HCT116 (cell line): ENCODE results near the gene ACTL7A. TPM values are rescaled to one million over a fixed set of nuclear protein-coding genes. Genes with fewer than 3 reads are reported as not detected.
"Not testable (repeated sequence)": the region's sequence is repeated elsewhere in the genome, so short reads cannot be mapped to it uniquely, and the experiment has no call there.

Experiments
- ATAC-seq: fragments of 200-7000 bp; cut with Tn5 transposase; 2 replicates; pipeline ENCODE4 v1.9.1; 2020; ENCODE audit warnings: mild to moderate bottlenecking, moderate library complexity
- BruUV-seq: library from RNA; stranded (reverse); fragments of 400-500 nt; replicated peaks from 2 replicates; lab custom pipeline; 2021; lab: Mats Ljungman, UMichigan
- CTCF ChIA-PET: fragments of 300-600 bp; sonication (Branson Sonifier 250); formaldehyde crosslinking; loops from one replicate; lab custom pipeline; 2021; ENCODE audit warnings: antibody characterized with exemption; lab: Charles Lee
- POLR2A ChIA-PET: fragments of 300-600, 350-600 bp; sonication (Branson Sonifier 250); formaldehyde crosslinking; loops from one replicate; lab custom pipeline; 2021; ENCODE audit warnings: antibody characterized with exemption; lab: Charles Lee
- RAD21 ChIA-PET, 2 experiments: fragments of 300-600 bp; sonication (Branson Sonifier 250); formaldehyde crosslinking; loops; one replicate each; lab custom pipeline; 2023; ENCODE audit warnings: low total read pairs in 2 of 2; ENCODE audit not compliant: uncharacterized antibody in 2 of 2, unreplicated experiment in 2 of 2, low non-redundant PET in 1 of 2; lab: Charles Lee
- DNase-seq: peaks from one replicate; pipeline ENCODE4 v3.0.0-alpha.2; 2010; ENCODE audit warnings: low read depth, low spot score
- H2AFZ ChIP-seq: fragments of 200-600 bp; shearing (Covaris generic), sonication (generic); 2 replicates; pipeline ENCODE4 v1.6.1; 2017; ENCODE audit warnings: low read depth, mixed run types, mixed read lengths, antibody characterized with exemption, low read length; ENCODE audit not compliant: poor library complexity, severe bottlenecking
- H3K27ac ChIP-seq: 2 replicates; pipeline ENCODE4 v1.5.1; 2012; ENCODE audit warnings: low read depth, low read length
- H3K27me3 ChIP-seq: fragments of 200-600 bp; sonication (generic); 2 replicates; pipeline ENCODE4 v1.6.1; 2016; ENCODE audit warnings: mixed run types, low read length, mixed read lengths; ENCODE audit not compliant: insufficient read depth
- H3K36me3 ChIP-seq, 2 experiments: fragments of 200-500 bp in 1 of 2; fragments of 200-600 bp in 1 of 2; sonication (Bioruptor generic) in 1 of 2; sonication (generic) in 1 of 2; 2 replicates each; pipeline versions ENCODE4 v1.5.1 to v1.6.1; 2014 to 2016; ENCODE audit warnings: low read length in 2 of 2, inconsistent platforms in 1 of 2, mixed read lengths in 1 of 2, mixed run types in 1 of 2; ENCODE audit not compliant: insufficient read depth in 2 of 2, control insufficient read depth in 1 of 2
- H3K4me1 ChIP-seq, 2 experiments: fragments of 200-600 bp in 1 of 2; sonication (generic) in 1 of 2; 2 replicates each; pipeline versions ENCODE4 v1.5.1 to v1.6.1; 2012 to 2017; ENCODE audit warnings: low read length in 2 of 2, inconsistent platforms in 1 of 2, mild to moderate bottlenecking in 1 of 2, mixed read lengths in 1 of 2, mixed run types in 1 of 2, moderate library complexity in 1 of 2; ENCODE audit not compliant: insufficient read depth in 2 of 2, control insufficient read depth in 1 of 2
- H3K4me2 ChIP-seq: fragments of 200-600 bp; sonication (generic); 2 replicates; pipeline ENCODE4 v1.6.1; 2017; ENCODE audit warnings: mixed run types, low read length, mixed read lengths
- H3K4me3 ChIP-seq, 2 experiments: fragments of 200-600 bp in 1 of 2; sonication (generic) in 1 of 2; replicated peaks in 1 of 2; 2 replicates each; pipeline ENCODE4 v1.5.1; 2011 to 2016; ENCODE audit warnings: low read length in 2 of 2, control low read depth in 1 of 2, low read depth in 1 of 2, mild to moderate bottlenecking in 1 of 2, mixed read lengths in 1 of 2, mixed run types in 1 of 2
- H3K79me2 ChIP-seq: fragments of 200-600 bp; sonication (generic); 2 replicates; pipeline ENCODE4 v1.6.1; 2017; ENCODE audit warnings: mild to moderate bottlenecking, mixed run types, low read length, moderate library complexity, mixed read lengths; ENCODE audit not compliant: insufficient read depth
- H3K9ac ChIP-seq: fragments of 200-600 bp; sonication (generic); 2 replicates; pipeline ENCODE4 v1.6.1; 2016; ENCODE audit warnings: low read length, mixed read lengths
- H3K9me2 ChIP-seq: fragments of 200-600 bp; sonication (generic), shearing (Covaris generic); 2 replicates; pipeline ENCODE4 v1.6.1; 2017; ENCODE audit warnings: mixed run types, mild to moderate bottlenecking, moderate library complexity; ENCODE audit not compliant: insufficient read depth
- H3K9me3 ChIP-seq, 2 experiments: fragments of 200-500 bp in 1 of 2; fragments of 200-600 bp in 1 of 2; sonication (Bioruptor generic) in 1 of 2; sonication (generic) in 1 of 2; 2 replicates each; pipeline ENCODE4 v1.6.1; 2014 to 2017; ENCODE audit warnings: low read length in 2 of 2, mixed read lengths in 2 of 2, inconsistent platforms in 1 of 2, low read depth in 1 of 2, mild to moderate bottlenecking in 1 of 2, mixed run types in 1 of 2, moderate library complexity in 1 of 2; ENCODE audit not compliant: control insufficient read depth in 1 of 2, insufficient read depth in 1 of 2
- H4K20me1 ChIP-seq: fragments of 200-600 bp; sonication (generic), shearing (Covaris generic); 2 replicates; pipeline ENCODE4 v1.6.1; 2017; ENCODE audit warnings: mixed run types, mild to moderate bottlenecking, moderate library complexity; ENCODE audit not compliant: insufficient read depth
- CEBPB ChIP-seq: IDR thresholded peaks from 2 replicates; pipeline ENCODE4 v1.6.1; 2012; ENCODE audit warnings: low read depth
- FOSL1 ChIP-seq: IDR thresholded peaks from 2 replicates; pipeline ENCODE4 v1.6.1; 2012; ENCODE audit warnings: low read depth
- JUND ChIP-seq: IDR thresholded peaks from 2 replicates; pipeline ENCODE4 v1.6.1; 2012
- SRF ChIP-seq: IDR thresholded peaks from 2 replicates; pipeline ENCODE4 v1.6.1; 2012; ENCODE audit warnings: low read depth
- TCF7L2 ChIP-seq: IDR thresholded peaks from 2 replicates; pipeline ENCODE4 v1.7.0; 2011; ENCODE audit warnings: borderline replicate concordance, inconsistent platforms; ENCODE audit not compliant: insufficient read depth, insufficient read length; ENCODE audit errors: extremely low read depth
- YY1 ChIP-seq: IDR thresholded peaks from 2 replicates; pipeline ENCODE4 v1.6.1; 2011; ENCODE audit warnings: low read length, low read depth, moderate library complexity, mild to moderate bottlenecking; ENCODE audit not compliant: insufficient replicate concordance; ENCODE audit errors: extremely low read depth
- intact Hi-C: fragments of 100-400 bp; cut with micrococcal nuclease; formaldehyde crosslinking; loops from 2 replicates; pipeline ENCODE4 v1.10.0; 2022
- total RNA-seq: library from RNA; stranded (reverse); gene quantifications from one replicate; pipeline ENCODE4 v1.2.1, GENCODE V29; 2021; ENCODE audit not compliant: unreplicated experiment
- TF ChIP-seq, protein P1 (sequence below): IDR thresholded peaks from 2 replicates; pipeline ENCODE4 v1.6.1; 2012; ENCODE audit warnings: low read depth

ACTL7A gene
- total RNA-seq, 1 experiment from 2014 or later = not detected

DNA sequence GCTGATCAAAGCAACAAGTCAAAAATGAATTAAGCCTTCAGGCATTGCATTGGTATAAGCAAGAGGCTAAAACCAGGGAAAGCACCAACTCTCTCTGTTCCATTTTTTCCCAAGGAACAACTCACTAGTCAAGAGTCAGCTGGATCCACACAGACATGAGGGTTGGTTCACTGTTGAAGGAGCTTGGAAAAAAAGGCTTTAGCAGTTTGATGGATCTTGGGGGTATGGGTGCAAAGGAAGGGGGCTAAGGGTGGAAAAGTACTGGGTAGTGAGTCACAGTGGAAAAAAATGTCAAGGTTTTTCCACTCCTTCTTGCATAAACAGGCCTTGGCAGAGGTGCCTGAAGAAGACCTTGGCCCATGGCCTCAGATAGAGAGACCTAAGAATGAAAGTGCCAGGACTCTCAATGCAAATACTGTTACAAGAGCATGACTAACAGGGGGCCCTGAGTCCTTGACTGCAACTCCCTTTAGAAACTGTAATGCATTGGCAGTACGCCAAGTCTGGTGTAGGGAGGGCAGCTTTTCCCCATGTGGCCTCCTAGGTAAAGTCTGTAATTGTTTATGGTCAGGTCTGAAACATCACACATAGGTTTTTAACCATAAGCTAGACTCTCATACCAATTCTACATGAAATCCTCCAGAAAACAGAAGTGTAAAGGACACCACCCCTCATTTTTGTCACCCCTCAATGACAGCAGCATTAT is 23.7 kb downstream of the ACTL7A start:
- H3K9me3 ChIP-seq = no peaks in the 10 kb centered on the region
- H4K20me1 ChIP-seq = no peaks in the 10 kb centered on the region
- CTCF ChIA-PET = no interaction called here
- H3K4me3 ChIP-seq = no peak overlapping the region
- H3K36me3 ChIP-seq = peaks cover 2 to 14% of the 10 kb centered on the region in 2 experiments; a peak in 1 of 4 replicates
- intact Hi-C loops = no loop called here
- ATAC-seq (no peak), DNase-seq (peak; percentile 2)
- H3K4me2 ChIP-seq = 0 out of 2 replicates have a peak overlapping the region, but pooled peaks have one; percentile 8
- TF ChIP-seq SRF = no peak
- TF ChIP-seq CEBPB = no peak
- 0 out of 2 replicates have a peak, but pooled peaks have one; percentile 7 for TF ChIP-seq FOSL1
- peak; percentile 82 for TF ChIP-seq TCF7L2
- TF ChIP-seq, protein P1, sequence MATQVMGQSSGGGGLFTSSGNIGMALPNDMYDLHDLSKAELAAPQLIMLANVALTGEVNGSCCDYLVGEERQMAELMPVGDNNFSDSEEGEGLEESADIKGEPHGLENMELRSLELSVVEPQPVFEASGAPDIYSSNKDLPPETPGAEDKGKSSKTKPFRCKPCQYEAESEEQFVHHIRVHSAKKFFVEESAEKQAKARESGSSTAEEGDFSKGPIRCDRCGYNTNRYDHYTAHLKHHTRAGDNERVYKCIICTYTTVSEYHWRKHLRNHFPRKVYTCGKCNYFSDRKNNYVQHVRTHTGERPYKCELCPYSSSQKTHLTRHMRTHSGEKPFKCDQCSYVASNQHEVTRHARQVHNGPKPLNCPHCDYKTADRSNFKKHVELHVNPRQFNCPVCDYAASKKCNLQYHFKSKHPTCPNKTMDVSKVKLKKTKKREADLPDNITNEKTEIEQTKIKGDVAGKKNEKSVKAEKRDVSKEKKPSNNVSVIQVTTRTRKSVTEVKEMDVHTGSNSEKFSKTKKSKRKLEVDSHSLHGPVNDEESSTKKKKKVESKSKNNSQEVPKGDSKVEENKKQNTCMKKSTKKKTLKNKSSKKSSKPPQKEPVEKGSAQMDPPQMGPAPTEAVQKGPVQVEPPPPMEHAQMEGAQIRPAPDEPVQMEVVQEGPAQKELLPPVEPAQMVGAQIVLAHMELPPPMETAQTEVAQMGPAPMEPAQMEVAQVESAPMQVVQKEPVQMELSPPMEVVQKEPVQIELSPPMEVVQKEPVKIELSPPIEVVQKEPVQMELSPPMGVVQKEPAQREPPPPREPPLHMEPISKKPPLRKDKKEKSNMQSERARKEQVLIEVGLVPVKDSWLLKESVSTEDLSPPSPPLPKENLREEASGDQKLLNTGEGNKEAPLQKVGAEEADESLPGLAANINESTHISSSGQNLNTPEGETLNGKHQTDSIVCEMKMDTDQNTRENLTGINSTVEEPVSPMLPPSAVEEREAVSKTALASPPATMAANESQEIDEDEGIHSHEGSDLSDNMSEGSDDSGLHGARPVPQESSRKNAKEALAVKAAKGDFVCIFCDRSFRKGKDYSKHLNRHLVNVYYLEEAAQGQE = no peak
- no peak for TF ChIP-seq YY1
- TF ChIP-seq JUND = peak; percentile 15; the same call in 1 of the 2 replicates
- no peak overlapping the region for H2AFZ ChIP-seq
- H3K79me2 ChIP-seq = no peaks in the 10 kb centered on the region
- BruUV-seq = no TSS peak
- RAD21 ChIA-PET = no interaction called here
- peaks cover 9 to 10% of the 10 kb centered on the region in 2 experiments; a peak in 3 of 4 replicates for H3K4me1 ChIP-seq
- H3K27me3 ChIP-seq = no peaks in the 10 kb centered on the region
- H3K9ac ChIP-seq = no peak overlapping the region
- POLR2A ChIA-PET = no interaction called here
- H3K9me2 ChIP-seq = no peaks in the 10 kb centered on the region
- no peak overlapping the region for H3K27ac ChIP-seq

DNA sequence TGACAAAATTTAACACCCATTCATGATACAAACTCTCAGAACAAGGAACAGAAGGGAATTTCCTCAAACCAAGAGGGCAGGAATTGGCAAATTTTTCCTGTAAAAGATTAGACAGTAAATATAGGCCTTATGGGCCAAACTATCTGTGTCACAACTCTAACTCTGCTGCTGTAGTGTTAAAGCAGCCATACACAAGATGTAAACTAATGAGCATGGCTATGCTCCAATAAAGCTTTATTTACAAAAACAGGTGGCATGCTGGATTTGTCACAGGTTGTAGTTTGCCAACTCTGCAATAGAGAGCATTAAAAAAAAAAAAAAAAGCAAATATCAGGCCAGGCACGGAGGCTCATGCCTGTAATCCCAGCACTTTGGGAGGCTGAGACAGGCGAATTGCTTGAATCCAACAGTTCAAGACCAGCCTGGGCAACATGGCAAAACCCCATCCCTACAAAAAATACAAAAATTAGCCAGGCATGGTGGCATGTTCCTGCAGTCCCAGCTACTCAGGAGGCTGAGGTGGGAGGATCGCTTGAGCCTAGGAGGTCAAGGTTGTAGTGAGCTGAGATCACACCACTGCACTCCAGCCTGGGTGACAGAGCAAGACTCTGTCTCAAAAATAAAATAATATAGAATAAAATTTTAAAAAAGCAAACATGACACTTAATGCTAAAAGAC is 24.7 kb downstream of the ACTL7A start:
- CTCF ChIA-PET, H2AFZ ChIP-seq, intact Hi-C loops, H4K20me1 ChIP-seq, H3K9me2 ChIP-seq, POLR2A ChIA-PET, H3K9ac ChIP-seq, H3K27me3 ChIP-seq, RAD21 ChIA-PET, H3K4me3 ChIP-seq, DNase-seq, H3K9me3 ChIP-seq, BruUV-seq, H3K4me2 ChIP-seq, ATAC-seq, H3K27ac ChIP-seq, H3K79me2 ChIP-seq: not testable (repeated sequence)
- peaks cover 6 to 23% of the 10 kb centered on the region in 2 experiments; a peak in 3 of 4 replicates for H3K36me3 ChIP-seq
- H3K4me1 ChIP-seq = peaks cover 9 to 10% of the 10 kb centered on the region in 2 experiments; a peak in 3 of 4 replicates
